ENCODE data around the gene SERPINA3. TPM values are rescaled to one million over a fixed set of nuclear protein-coding genes. Genes with fewer than 3 reads are reported as not detected.

Gene SERPINA3
- total RNA-seq, 2 experiments from 2014 or later, result not detected

- CTCF ChIA-PET, result no interaction called here
- no peaks in the 10 kb centered on the region for H3K36me3 Mint-ChIP-seq (ENCODE audit: low read depth)
- peaks cover under 1% of the 10 kb centered on the region for H3K9me3 Mint-ChIP-seq
- H3K27me3 Mint-ChIP-seq, result peaks cover 5% of the 10 kb centered on the region
- POLR2A ChIA-PET, result no interaction called here
- no peak overlapping the region for H3K4me3 Mint-ChIP-seq
- H3K27ac Mint-ChIP-seq, result no peak overlapping the region
- H3K4me1 Mint-ChIP-seq, result no peaks in the 10 kb centered on the region
- no peak for DNase-seq
Observed at GRCh38 chr14:94611179-94611578, 1.0 kb upstream of the SERPINA3 start.

GRCh38 chr14:94612580-94613554 lies 676 bp downstream of the SERPINA3 start:
- Mint-ChIP-seq H3K9me3 (peaks cover 15% of the 10 kb centered on the region), H3K27me3 (no peaks in the 10 kb centered on the region), H3K4me3 (no peak overlapping the region), H3K4me1 (no peaks in the 10 kb centered on the region), H3K36me3 (ENCODE audit: low read depth) (no peaks in the 10 kb centered on the region), H3K27ac (no peak overlapping the region)
- CTCF ChIA-PET, result no interaction called here
- no peak for DNase-seq
- POLR2A ChIA-PET, result no interaction called here

- Mint-ChIP-seq H3K4me1 (no peaks in the 10 kb centered on the region), H3K27ac (no peak overlapping the region), H3K36me3 (ENCODE audit: low read depth) (no peaks in the 10 kb centered on the region), H3K4me3 (no peak overlapping the region), H3K27me3 (no peaks in the 10 kb centered on the region), H3K9me3 (peaks cover 22% of the 10 kb centered on the region)
- ChIA-PET CTCF (no interaction called here), POLR2A (no interaction called here)
- no peak for DNase-seq
Observed at GRCh38 chr14:94613720-94614644, 1.8 kb downstream of the SERPINA3 start.

GRCh38 chr14:94614802-94615201 lies 2.6 kb downstream of the SERPINA3 start:
- Mint-ChIP-seq H3K36me3 (ENCODE audit: low read depth) (no peaks in the 10 kb centered on the region), H3K27ac (no peak overlapping the region), H3K27me3 (no peaks in the 10 kb centered on the region), H3K4me3 (no peak overlapping the region), H3K4me1 (no peaks in the 10 kb centered on the region), H3K9me3 (peaks cover 22% of the 10 kb centered on the region)
- DNase-seq, result no peak
- ChIA-PET CTCF (no interaction called here), POLR2A (no interaction called here)

GRCh38 chr14:94615254-94615653 lies 3.1 kb downstream of the SERPINA3 start:
- no peak for DNase-seq
- Mint-ChIP-seq H3K27me3 (no peaks in the 10 kb centered on the region), H3K36me3 (ENCODE audit: low read depth) (no peaks in the 10 kb centered on the region), H3K27ac (no peak overlapping the region), H3K9me3 (peaks cover 22% of the 10 kb centered on the region), H3K4me3 (no peak overlapping the region), H3K4me1 (no peaks in the 10 kb centered on the region)
- ChIA-PET CTCF (no interaction called here), POLR2A (no interaction called here)

- ChIA-PET POLR2A (no interaction called here), CTCF (no interaction called here)
- DNase-seq, result no peak
- Mint-ChIP-seq H3K4me1 (no peaks in the 10 kb centered on the region), H3K4me3 (no peak overlapping the region), H3K27ac (no peak overlapping the region), H3K36me3 (ENCODE audit: low read depth) (no peaks in the 10 kb centered on the region), H3K9me3 (peaks cover 22% of the 10 kb centered on the region), H3K27me3 (no peaks in the 10 kb centered on the region)
Observed at GRCh38 chr14:94615823-94616570, 3.8 kb downstream of the SERPINA3 start.

- Mint-ChIP-seq H3K4me3 (no peak overlapping the region), H3K27me3 (no peaks in the 10 kb centered on the region), H3K36me3 (ENCODE audit: low read depth) (no peaks in the 10 kb centered on the region), H3K27ac (no peak overlapping the region), H3K9me3 (peaks cover 22% of the 10 kb centered on the region), H3K4me1 (no peaks in the 10 kb centered on the region)
- DNase-seq, result no peak
- ChIA-PET POLR2A (no interaction called here), CTCF (no interaction called here)
Observed at GRCh38 chr14:94617366-94617941, 5.3 kb downstream of the SERPINA3 start.

- ChIA-PET POLR2A (no interaction called here), CTCF (no interaction called here)
- no peaks in the 10 kb centered on the region for H3K4me1 Mint-ChIP-seq
- DNase-seq, result no peak
- H3K4me3 Mint-ChIP-seq, result no peak overlapping the region
- H3K27me3 Mint-ChIP-seq, result no peaks in the 10 kb centered on the region
- H3K36me3 Mint-ChIP-seq (ENCODE audit: low read depth), result no peaks in the 10 kb centered on the region
- H3K9me3 Mint-ChIP-seq, result peaks cover 22% of the 10 kb centered on the region
- H3K27ac Mint-ChIP-seq, result no peak overlapping the region
Observed at GRCh38 chr14:94617988-94618822, 6.0 kb downstream of the SERPINA3 start.

GRCh38 chr14:94619297-94619696 lies 7.1 kb downstream of the SERPINA3 start:
- H3K27me3 Mint-ChIP-seq, result no peaks in the 10 kb centered on the region
- H3K9me3 Mint-ChIP-seq, result peaks cover 22% of the 10 kb centered on the region
- no peak overlapping the region for H3K27ac Mint-ChIP-seq
- H3K4me1 Mint-ChIP-seq, result no peaks in the 10 kb centered on the region
- no peak for DNase-seq
- no peaks in the 10 kb centered on the region for H3K36me3 Mint-ChIP-seq (ENCODE audit: low read depth)
- no peak overlapping the region for H3K4me3 Mint-ChIP-seq
- ChIA-PET CTCF (no interaction called here), POLR2A (no interaction called here)

GRCh38 chr14:94620597-94620996 lies 8.4 kb downstream of the SERPINA3 start:
- POLR2A ChIA-PET, result no interaction called here
- CTCF ChIA-PET, result no interaction called here
- Mint-ChIP-seq H3K9me3 (peaks cover 22% of the 10 kb centered on the region), H3K27ac (no peak overlapping the region), H3K27me3 (no peaks in the 10 kb centered on the region), H3K4me1 (no peaks in the 10 kb centered on the region), H3K36me3 (ENCODE audit: low read depth) (no peaks in the 10 kb centered on the region), H3K4me3 (no peak overlapping the region)
- DNase-seq, result no peak

- CTCF ChIA-PET, result no interaction called here
Observed at GRCh38 chr14:94621358-94622134, 9.4 kb downstream of the SERPINA3 start.

More at GRCh38 chr14:94621358-94622134, 9.4 kb downstream of the SERPINA3 start:
- Mint-ChIP-seq H3K4me1 (no peaks in the 10 kb centered on the region), H3K27me3 (no peaks in the 10 kb centered on the region), H3K27ac (no peak overlapping the region), H3K9me3 (peaks cover 18% of the 10 kb centered on the region), H3K4me3 (no peak overlapping the region), H3K36me3 (ENCODE audit: low read depth) (no peaks in the 10 kb centered on the region)
- POLR2A ChIA-PET, result no interaction called here
- DNase-seq, result no peak
